Measurements from ENCODE around the gene ZFPL1.

Gene ZFPL1

GRCh38 chr11:65083834-65084597 is at the start of gene ZFPL1, which contains the start of gene CDCA5:
Gene ZFPL1 (plus strand): TSS chr11:65084222. CDS start chr11:65084699, 477 bp downstream.
Gene CDCA5 (minus strand): TSS chr11:65084040. CDS start chr11:65083978, 62 bp downstream.
- DNase-seq, result peak; percentile 95

- DNase-seq, result no peak
Observed at GRCh38 chr11:65034423-65034822, 49.6 kb upstream of the ZFPL1 start.

GRCh38 chr11:65035579-65035978 is 48.4 kb upstream of the ZFPL1 start:
- no peak for DNase-seq

GRCh38 chr11:65036931-65037330 is 47.1 kb upstream of the ZFPL1 start:
- no peak for DNase-seq

GRCh38 chr11:65040520-65040846 is 43.5 kb upstream of the ZFPL1 start:
- DNase-seq, result no peak

- DNase-seq, result peak; percentile 92
Observed at GRCh38 chr11:65040847-65041622, 43.0 kb upstream of the ZFPL1 start, which contains the start of gene SAC3D1. Gene SAC3D1 (plus strand): TSS chr11:65041210. CDS start chr11:65041293, 83 bp downstream.

DNA sequence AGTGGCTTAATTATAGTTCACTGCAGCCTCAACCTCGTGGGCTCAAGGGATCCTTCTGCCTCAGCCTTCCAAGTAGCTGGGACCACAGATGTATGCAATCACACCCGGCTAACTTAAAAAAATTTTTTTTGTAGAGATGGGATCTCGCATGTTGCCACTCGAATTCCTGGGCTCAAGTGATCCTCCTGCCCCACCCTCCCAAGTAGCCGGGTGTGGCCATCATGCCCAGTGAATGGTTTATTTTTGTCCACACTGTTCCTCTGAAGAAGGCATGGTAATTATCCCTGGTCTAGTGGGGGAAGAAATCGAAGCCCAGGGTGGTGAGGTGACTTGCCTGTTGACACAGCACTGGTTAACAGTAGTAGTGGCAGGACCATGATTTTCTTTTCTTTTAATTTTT is 41.1 kb upstream of the ZFPL1 start:
- DNase-seq, result no peak

DNA sequence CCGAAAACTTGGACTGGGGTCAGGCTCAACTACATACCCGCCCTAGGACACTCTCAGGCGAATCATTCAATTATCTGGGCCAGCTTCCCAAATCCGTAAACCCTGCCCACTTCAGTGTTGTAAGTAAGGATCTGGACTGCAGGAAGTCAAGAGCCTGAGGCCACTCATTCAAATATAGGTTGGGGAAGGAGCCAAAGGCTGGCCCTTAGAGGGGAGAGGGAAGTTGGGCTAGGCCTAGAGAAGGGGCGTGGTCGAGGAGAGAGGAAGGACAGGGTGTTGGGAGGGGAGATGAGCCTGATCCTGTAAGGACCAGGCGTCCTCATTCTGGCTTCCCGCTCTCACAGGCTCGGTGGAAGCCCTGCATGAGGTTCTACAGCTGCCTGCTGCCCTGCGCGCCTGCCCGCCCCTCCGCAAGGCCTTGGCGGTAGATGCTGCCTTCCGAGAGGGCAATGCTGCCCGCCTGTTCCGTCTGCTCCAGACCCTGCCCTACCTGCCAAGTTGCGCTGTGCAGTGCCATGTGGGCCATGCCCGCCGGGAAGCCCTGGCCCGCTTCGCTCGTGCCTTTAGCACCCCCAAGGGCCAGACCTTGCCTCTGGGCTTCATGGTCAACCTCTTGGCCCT is 40.0 kb upstream of the ZFPL1 start:
- peak; percentile 32 for DNase-seq

- DNase-seq, result no peak
Observed at GRCh38 chr11:65045061-65045460, 39.0 kb upstream of the ZFPL1 start.

- no peak for DNase-seq
Observed at GRCh38 chr11:65045728-65046127, 38.3 kb upstream of the ZFPL1 start.

GRCh38 chr11:65047581-65048422 is 36.2 kb upstream of the ZFPL1 start:
- DNase-seq, result no peak

GRCh38 chr11:65051398-65051858 is 32.6 kb upstream of the ZFPL1 start:
- no peak for DNase-seq

DNA sequence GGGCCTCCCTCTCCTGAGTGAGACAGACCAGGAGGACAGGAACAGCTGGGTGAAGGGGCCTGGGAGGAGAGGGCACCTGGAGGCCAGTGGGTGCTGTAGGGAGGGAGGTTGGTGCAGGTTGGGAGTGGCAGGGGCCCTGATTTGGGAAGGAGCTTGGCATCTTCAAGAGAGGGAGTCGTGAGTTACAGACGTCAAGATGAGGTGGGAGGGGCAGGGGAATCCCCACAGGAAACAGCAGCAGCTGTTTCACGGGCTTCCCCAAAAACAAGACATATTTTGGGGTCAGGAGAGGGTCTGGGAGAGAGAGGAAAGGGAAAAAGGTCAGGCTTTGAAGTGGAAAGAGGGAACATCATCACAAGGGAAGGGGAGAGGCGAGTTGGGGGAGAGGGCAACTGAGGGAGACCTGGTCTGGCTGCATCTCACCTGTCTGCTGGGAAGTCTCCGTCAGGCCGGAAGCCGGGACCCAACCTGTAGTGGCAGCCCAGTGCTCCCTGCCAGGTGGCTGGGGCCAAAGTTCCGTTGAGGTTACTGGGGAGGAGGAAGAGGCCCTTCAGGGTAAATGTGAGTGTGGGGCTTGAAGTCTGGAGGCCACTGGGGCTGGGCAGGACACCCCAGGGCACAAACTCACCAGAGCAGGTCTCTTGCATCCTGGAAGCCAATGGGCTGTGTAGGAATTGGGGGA is 30.1 kb upstream of the ZFPL1 start:
- DNase-seq, result no peak

DNA sequence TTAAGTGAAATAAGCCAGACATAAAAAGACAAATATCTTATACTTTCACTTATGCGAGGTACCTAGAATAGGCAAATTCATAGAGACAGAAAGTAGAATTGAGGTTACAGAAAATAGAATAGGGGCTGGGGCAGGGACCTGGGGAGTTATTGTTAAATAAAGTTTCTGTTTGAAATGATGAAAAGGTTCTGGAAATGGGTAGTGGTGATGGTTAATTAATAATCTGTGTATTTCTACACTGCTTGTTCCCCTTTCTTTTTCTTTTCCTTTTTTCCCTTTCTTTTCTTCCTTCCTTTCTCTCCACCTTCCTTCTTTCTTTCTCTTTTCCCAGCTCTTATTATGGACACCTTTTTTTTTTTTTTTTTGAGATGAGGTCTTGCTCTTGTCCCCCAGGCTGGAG is 28.5 kb upstream of the ZFPL1 start:
- DNase-seq, result no peak

- DNase-seq, result no peak
Observed at GRCh38 chr11:65056999-65057398, 27.0 kb upstream of the ZFPL1 start.

- no peak for DNase-seq
Observed at GRCh38 chr11:65057526-65057925, 26.5 kb upstream of the ZFPL1 start.

DNA sequence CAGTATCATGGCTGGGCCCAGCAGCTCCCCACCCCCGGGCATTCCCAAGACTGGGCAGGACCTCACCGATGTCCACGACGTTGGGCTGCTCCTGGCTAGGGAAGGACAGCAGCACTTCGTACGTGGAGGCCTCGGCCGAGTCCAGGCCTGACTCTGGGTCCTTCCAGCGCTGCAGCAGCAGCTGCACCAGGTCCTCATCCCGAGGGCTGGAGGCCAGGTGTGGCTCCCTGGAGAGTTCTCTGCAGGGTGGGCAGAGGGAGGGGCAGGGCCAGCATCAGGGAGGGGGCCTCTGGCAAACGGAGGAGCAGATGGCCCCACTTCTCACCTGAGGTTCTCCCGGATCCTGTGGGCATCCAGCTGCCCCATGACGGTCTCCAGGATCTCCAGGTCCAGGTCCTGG is 26.0 kb upstream of the ZFPL1 start:
- DNase-seq, result no peak

GRCh38 chr11:65058419-65059054 is 25.5 kb upstream of the ZFPL1 start, which contains the start of gene NAALADL1:
Gene NAALADL1 (minus strand): TSS chr11:65058553. CDS start chr11:65058521, 32 bp downstream.
- DNase-seq, result no peak

GRCh38 chr11:65059523-65059922 is 24.5 kb upstream of the ZFPL1 start:
- DNase-seq, result no peak

DNA sequence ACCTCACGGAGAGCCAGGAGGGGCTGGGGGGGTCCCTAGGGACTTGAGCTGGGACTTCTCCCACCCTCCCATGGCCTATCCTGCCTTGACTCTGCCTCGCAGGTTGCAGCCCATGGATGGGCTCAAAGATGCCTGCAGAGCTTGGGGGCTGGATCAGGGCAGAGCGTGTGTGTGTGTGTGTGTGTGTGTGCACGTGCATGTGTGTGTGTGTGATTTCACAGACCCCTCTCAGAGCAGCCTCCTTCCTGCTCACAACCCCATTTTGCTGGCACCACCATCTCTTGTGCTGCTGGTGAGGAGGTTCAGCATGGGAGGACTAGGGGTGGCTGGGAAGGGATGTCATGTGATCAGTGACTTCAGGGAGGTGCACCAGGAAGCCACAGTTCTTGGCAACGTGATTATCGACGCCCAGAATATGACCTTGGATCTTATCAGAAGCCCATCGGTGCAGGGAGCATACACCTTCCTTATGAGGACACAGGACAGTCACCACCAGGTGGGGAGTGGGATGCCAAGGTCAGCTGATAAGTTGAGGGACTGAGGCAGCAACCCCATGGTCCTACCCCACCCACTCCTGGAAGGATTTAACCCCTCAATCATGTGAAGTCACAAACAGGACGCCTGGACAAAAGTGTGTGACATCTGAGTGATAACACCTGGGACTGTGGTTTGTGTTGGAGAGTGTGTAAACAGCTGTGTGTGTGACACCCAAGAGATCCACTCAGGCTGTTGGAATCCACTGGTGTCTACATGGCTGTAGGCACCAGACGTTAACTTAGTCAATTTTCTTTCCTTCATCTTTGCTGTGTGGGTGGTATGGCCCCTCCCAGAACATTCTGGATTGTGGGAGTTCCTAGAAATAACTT is 23.8 kb upstream of the ZFPL1 start:
- no peak for DNase-seq
